HK-2 (cell line): ENCODE data around the gene SMIM31.

Experiments used
- DNase-seq: peaks from one replicate; pipeline ENCODE4 v3.0.0-alpha.2; 2018; ENCODE audit not compliant: unreplicated experiment

The SMIM31 gene

DNA sequence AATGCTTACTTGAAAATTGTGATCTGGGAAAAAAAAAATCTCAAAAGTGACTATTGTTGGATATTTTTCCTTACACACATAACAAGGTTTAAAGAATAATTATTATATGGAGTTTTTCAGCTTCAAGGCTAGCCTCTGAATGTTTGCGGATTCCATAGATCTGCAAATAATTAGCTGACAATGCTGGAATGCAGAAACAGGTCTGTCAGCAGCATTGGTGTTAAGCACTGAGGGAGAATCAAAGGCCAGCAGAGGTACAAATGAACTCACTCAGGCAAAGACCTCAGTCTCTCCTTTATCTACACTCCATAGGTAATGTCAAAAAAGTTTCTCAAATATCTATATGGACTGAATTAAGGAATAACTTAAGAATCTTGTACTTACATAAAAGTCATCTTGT lies 35.1 kb downstream of the SMIM31 start:
- DNase-seq: no peak

DNA sequence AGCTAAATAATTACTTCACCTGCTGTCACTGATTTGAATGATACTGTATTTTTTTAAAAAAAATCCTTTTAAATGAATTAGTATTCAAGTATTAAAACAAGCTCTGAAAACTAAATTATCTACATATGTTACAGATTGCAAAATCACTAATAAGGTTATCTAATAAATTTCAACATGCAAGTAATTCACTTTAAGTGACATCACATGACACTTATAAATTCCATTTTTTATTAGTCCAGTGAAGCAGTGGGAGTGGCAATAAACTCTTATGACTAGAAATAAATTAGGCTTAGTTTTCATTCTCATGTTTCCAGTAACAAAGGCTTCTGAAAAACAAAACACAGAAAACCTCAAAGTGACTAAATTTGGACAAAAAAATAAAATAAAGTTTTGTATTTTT lies 36.3 kb downstream of the SMIM31 start:
- DNase-seq: no peak

DNA sequence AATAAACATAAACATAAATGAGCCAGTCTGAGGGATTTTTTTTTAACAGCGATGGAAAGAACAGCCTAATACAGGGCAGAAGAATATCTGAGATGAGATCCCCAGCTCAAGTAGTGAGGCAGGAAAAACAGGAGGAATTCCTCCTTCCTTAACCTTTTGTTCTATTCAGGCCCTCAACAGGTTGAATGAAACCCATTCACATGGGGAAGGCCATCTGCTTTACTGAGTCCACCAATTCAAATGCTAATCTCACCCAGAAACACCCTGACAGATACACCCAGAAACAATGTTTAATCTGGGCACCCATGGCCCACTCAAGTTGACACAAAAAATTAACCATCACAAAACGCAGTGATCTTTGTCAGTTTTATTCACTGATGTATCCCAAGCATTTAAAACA lies 45.5 kb downstream of the SMIM31 start:
- no peak for DNase-seq

- no peak for DNase-seq
Measured at GRCh38 chr4:164800786-164801185, 46.9 kb downstream of the SMIM31 start.

DNA sequence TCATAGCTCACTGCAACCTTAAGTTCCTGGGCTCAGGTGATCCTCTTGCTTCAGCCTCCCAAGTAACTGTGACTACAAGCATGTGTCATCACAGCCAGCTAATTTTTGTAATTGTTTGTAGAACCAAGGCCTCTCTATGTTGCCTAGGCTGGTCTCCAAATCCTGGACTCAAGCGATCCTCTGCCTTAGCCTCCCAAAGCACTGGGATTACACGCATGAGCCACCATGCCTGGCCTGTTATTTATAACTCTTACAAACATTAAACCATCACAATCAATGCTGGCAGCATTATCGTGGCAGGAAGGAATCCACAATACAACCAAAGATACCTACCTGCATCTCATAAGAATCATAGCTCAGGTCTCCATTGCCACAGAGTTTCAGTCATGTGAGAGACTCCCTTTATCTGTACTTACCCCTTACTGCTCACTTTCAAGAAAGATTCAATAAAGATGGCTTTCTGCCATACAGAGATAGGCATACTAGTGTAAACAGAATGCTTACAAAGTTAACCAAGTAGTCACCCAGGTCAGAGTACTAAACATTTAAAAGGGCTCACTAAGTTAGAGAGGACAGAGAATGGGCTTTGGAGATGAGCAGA lies 48.5 kb downstream of the SMIM31 start:
- DNase-seq: no peak

DNA sequence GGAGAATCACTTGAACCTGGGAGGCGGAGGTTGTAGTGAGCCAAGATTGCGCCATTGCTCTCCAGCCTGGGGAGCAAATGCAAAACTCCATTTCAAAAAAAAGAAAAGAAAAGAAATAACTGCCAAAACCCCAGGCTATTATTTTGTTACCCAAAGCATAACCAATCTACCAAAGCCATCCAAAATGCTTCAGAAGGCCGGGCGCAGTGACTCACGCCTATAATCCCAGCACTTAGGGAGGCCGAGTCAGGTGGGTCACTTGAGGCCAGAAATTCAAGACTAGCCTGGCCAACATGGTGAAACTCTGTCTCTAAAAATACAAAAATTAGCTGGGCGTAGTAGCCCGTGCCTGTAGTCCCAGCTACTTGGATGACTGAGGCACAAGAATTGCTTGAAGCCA lies 49.8 kb downstream of the SMIM31 start:
- DNase-seq: no peak

GRCh38 chr4:164807611-164808010 lies 53.7 kb downstream of the SMIM31 start:
- peak; percentile 25 for DNase-seq

- no peak for DNase-seq
Measured at GRCh38 chr4:164813554-164813953, 59.6 kb downstream of the SMIM31 start.

GRCh38 chr4:164815711-164816110 lies 61.8 kb downstream of the SMIM31 start:
- no peak for DNase-seq

GRCh38 chr4:164819366-164819765 lies 65.4 kb downstream of the SMIM31 start:
- no peak for DNase-seq

GRCh38 chr4:164821711-164822110 lies 67.8 kb downstream of the SMIM31 start:
- DNase-seq: no peak

GRCh38 chr4:164824581-164824980 lies 70.7 kb downstream of the SMIM31 start:
- no peak for DNase-seq

- DNase-seq: no peak
Measured at GRCh38 chr4:164828955-164829354, 75.0 kb downstream of the SMIM31 start.

DNA sequence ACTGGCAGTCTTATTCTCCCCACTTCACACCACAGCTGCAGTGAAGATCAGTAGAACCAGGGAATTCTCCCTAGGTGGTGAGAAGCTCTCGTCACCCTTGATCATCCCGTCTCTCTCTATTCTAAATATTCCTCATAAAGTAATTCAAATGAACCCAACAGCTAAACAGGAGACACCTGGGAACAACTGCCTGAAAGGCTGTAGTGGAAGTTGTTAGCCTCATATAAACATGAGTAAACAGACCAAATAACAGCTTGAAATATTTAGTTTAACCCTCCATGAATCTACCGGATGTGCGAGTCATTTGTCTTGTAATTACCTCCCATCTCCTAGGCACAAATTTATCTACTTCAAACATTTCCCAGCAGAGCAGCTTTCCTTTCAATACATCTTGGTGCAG lies 92.6 kb downstream of the SMIM31 start:
- no peak for DNase-seq

GRCh38 chr4:164847016-164847415 lies 93.1 kb downstream of the SMIM31 start:
- no peak for DNase-seq

- DNase-seq: no peak
Measured at GRCh38 chr4:164847967-164848649, 94.2 kb downstream of the SMIM31 start.
